ENCODE measurements around the gene ZNF592. TPM values are rescaled to one million over a fixed set of nuclear protein-coding genes. Genes with fewer than 3 reads are reported as not detected.

ZNF592 gene
- polyA plus RNA-seq, 2 of the 4 experiments (the other 2 are of a cell fraction), result 12.4 to 13.9 TPM

DNA sequence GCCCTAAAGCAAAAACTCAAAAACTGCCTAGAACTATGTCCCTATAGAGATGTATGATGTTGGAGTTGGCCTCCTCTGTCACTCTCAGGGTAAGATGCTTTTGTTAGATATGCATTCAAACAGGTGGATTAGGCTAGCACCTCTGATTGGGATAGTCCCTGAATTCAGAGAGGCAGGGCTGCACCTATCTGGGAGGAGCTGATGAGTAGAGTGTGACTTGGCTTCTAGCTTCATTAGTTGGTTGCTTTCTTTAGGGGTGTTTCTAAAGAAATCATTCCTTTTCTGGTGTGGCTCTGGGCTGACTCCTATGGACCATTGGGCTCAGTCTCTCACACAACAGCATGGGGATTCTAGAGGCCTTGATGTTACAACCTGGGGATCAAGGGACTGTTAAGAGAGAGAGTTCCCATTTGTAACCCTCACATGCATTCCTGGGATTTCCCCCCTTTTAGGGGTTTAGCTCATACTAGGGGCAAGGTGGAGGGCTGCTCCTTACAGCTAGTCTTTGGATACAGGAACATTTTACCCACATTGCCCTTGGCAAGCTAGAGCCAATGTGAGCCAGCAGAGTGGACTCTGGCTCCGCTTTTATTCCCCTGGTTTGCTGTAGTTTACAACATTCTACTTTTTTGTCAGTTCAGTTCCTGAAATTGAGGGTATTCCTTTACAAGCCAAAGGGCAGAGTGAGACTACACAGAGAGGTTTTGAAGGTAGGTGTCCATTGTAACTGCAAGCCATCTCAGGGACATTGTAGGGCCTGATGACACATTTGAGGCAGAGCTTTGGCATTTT is 7.5 kb downstream of the ZNF592 start:
- ChIA-PET POLR2A (interaction anchor here (1.2 kb wide), 1 partner anchor 40 kb away, joined by 3 read pairs; the partner anchor contains the start of gene SEC11A), CTCF (interaction anchor here (0.6 to 1.9 kb wide), 4 partner anchors 11 to 322 kb away, joined by 3 to 6 read pairs (median 3); no protein-coding TSS in a partner anchor)
- H3K9me3 ChIP-seq, result no peaks in the 10 kb centered on the region
- no peak overlapping the region for H3K4me2 ChIP-seq
- ATAC-seq (no peak), FAIRE-seq (no peak), DNase-seq (ENCODE audit: low read depth in 1 of 2, low spot score in 1 of 2) (no peak)
- no peak overlapping the region for H3K4me3 ChIP-seq
- TF ChIP-seq, protein P1, sequence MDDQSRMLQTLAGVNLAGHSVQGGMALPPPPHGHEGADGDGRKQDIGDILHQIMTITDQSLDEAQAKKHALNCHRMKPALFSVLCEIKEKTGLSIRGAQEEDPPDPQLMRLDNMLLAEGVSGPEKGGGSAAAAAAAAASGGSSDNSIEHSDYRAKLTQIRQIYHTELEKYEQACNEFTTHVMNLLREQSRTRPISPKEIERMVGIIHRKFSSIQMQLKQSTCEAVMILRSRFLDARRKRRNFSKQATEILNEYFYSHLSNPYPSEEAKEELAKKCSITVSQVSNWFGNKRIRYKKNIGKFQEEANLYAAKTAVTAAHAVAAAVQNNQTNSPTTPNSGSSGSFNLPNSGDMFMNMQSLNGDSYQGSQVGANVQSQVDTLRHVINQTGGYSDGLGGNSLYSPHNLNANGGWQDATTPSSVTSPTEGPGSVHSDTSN (IDR thresholded peaks at IDR 0.05), result no peak
- TF ChIP-seq RARB (CRISPR knock-in tag; IDR thresholded peaks at IDR 0.05) (no peak), ZSCAN20 (CRISPR knock-in tag; IDR thresholded peaks at IDR 0.05) (no peak), FOSL2 (IDR thresholded peaks at IDR 0.05) (no peak), FOSL2 (CRISPR knock-in tag; IDR thresholded peaks at IDR 0.05) (no peak)
- H3K4me1 ChIP-seq, result peaks cover 59% of the 10 kb centered on the region
- WGBS (ENCODE audit: missing lambda C conversion rate), result 92% methylated on average over 1 of the region's 1 CpG
- H3K27ac ChIP-seq, result no peak overlapping the region

DNA sequence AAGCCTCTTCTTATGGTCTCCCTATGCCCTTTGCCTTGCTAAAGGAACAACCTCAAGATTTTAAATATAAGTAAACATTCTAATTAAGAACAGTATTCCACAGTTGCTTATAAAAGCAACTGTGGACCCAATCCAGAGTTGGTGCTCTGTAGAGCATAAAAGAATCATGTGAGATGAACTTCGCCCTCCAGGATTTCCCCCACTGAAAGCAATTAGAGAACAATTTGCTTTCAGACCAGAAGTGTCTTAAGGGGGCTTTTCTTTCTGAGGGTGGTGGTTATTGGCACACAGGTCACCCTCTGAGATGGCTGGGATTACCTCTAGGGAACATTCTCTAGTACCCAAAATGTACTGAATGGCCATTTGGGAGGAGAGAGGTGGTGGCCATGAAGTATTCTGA is 10.6 kb downstream of the ZNF592 start:
- Histone ChIP-seq H3K4me2 (no peak overlapping the region), H3K27ac (no peak overlapping the region), H3K4me1 (peaks cover 52% of the 10 kb centered on the region), H3K9me3 (no peaks in the 10 kb centered on the region), H3K4me3 (no peak overlapping the region)
- FAIRE-seq (no peak), DNase-seq (ENCODE audit: low read depth in 1 of 2, low spot score in 1 of 2) (no peak), ATAC-seq (no peak)
- no peak for TF ChIP-seq PHF8 (IDR thresholded peaks at IDR 0.05; ENCODE audit: borderline replicate concordance, low read depth)
- TF ChIP-seq BHLHE40 (IDR thresholded peaks at IDR 0.05; ENCODE audit: low read depth, low read length), result no peak
- TF ChIP-seq ZC3H11A (IDR thresholded peaks at IDR 0.05), result no peak
- no peak for TF ChIP-seq CHD4 (IDR thresholded peaks at IDR 0.05; ENCODE audit: borderline replicate concordance)
- no peak for TF ChIP-seq FOSL2 (IDR thresholded peaks at IDR 0.05)
- TF ChIP-seq FOSL2 (CRISPR knock-in tag; IDR thresholded peaks at IDR 0.05), result no peak
- 95% methylated on average over 1 of the region's 1 CpG for WGBS (ENCODE audit: missing lambda C conversion rate)
- ChIA-PET POLR2A (interaction anchor here (0.6 kb wide), 1 partner anchor 95 kb away, joined by 3 read pairs; no protein-coding TSS in a partner anchor), CTCF (interaction anchor here (0.6 kb wide), 1 partner anchor 24 kb away, joined by 3 read pairs; no protein-coding TSS in a partner anchor)

DNA sequence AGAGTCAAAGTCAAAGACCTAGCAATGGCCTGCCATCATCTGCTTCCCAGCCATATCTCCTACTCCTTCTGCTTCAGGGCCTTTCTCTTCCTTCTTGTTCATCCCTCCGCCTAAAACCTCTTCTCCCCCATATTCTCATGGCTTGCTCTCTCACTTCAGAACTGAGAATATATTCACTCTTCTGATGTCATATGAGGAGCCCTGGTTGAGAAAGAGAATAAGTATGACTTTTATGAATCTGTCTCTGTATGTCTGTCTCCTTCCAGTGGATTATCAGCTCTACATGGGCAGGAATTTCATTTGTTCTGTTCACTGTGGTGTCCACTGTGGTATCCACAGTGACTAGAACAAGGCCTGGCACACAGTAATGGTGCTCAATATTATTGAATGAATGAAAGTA is 11.8 kb downstream of the ZNF592 start:
- no peak overlapping the region for H3K27ac ChIP-seq
- H3K4me1 ChIP-seq, result peaks cover 46% of the 10 kb centered on the region
- no peak overlapping the region for H3K4me3 ChIP-seq
- POLR2A ChIA-PET, result no interaction called here
- no peak for DNase-seq (ENCODE audit: low read depth in 1 of 2, low spot score in 1 of 2)
- TF ChIP-seq HOXB13 (CRISPR knock-in tag; IDR thresholded peaks at IDR 0.05; ENCODE audit: low read depth) (no peak), EP300 (IDR thresholded peaks at IDR 0.05) (no peak)
- WGBS (ENCODE audit: missing lambda C conversion rate), result 98% methylated on average over 1 of the region's 1 CpG
- CTCF ChIA-PET, result interaction anchor here (1.2 kb wide), 1 partner anchor 11 kb away, joined by 5 read pairs; no protein-coding TSS in a partner anchor
- no peak overlapping the region for H3K4me2 ChIP-seq
- H3K9me3 ChIP-seq, result no peaks in the 10 kb centered on the region
- no peak for ATAC-seq
- FAIRE-seq, result no peak

DNA sequence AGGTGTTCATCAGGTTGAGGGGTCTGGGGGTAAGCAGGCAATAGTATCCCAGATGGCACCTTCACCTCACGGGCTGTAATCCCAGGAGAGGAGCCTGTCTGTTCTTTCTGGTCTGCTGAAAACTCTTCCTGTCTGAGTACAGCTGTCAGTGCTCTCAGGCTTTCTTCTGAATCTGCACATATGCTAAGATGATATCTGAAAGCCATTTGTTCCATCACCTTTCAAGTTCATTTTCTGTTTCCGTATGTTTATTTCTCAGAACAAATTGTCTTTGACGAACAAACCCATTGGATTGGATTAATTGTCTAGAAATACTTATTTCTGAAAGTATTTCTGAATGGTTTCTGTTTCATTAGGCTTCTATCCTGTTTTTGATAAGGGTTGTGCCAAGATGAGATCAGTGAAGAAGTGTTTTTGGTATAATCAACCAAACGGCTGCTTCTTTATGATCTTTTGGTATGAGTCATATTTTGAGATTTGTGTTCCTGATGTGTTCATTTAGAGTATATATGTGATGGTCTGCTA is 13.3 kb downstream of the ZNF592 start:
- no peak overlapping the region for H3K4me2 ChIP-seq
- DNase-seq (ENCODE audit: low read depth in 1 of 2, low spot score in 1 of 2) (no peak), FAIRE-seq (no peak)

More for the DNA sequence above, 13.3 kb downstream of the ZNF592 start:
- 65% methylated on average over 4 of the region's 4 CpGs for WGBS (ENCODE audit: missing lambda C conversion rate)
- no peak for ATAC-seq
- H3K4me1 ChIP-seq, result peaks cover 45% of the 10 kb centered on the region
- ChIA-PET CTCF (no interaction called here), POLR2A (no interaction called here)
- TF ChIP-seq FOSL2 (IDR thresholded peaks at IDR 0.05), result no peak
- peak; percentile 43 for TF ChIP-seq FOSL2 (CRISPR knock-in tag; IDR thresholded peaks at IDR 0.05)
- no peak for TF ChIP-seq SMC3 (IDR thresholded peaks at IDR 0.05)
- H3K27ac ChIP-seq, result no peak overlapping the region
- H3K9me3 ChIP-seq, result no peaks in the 10 kb centered on the region
- H3K4me3 ChIP-seq, result no peak overlapping the region
